H9 (cell line): ENCODE results near the gene FGF12. TPM values are rescaled to one million over a fixed set of nuclear protein-coding genes. Genes with fewer than 3 reads are reported as not detected.

Experiments
- DNase-seq: peaks from one replicate; pipeline ENCODE4 v3.0.0-alpha.2; 2017
- H2AFZ ChIP-seq: one replicate; pipeline ENCODE4 v1.6.1; 2013; ENCODE audit warnings: mild to moderate bottlenecking, low read length, control low read depth, moderate library complexity
- H2AK5ac ChIP-seq: 2 replicates; pipeline ENCODE4 v1.6.1; 2013; ENCODE audit warnings: low read length, control low read depth, mixed read lengths; ENCODE audit not compliant: insufficient read length
- H2BK120ac ChIP-seq: one replicate; pipeline ENCODE4 v1.6.1; 2013; ENCODE audit warnings: low read depth, mild to moderate bottlenecking, low read length, control low read depth, inconsistent platforms; ENCODE audit not compliant: poor library complexity, severe bottlenecking
- H2BK12ac ChIP-seq: 2 replicates; pipeline ENCODE4 v1.6.1; 2013; ENCODE audit warnings: low read length, control low read depth, mixed read lengths, low read depth; ENCODE audit not compliant: insufficient read length
- H2BK15ac ChIP-seq: 2 replicates; pipeline ENCODE4 v1.6.1; 2013; ENCODE audit warnings: low read depth, low read length, control low read depth
- H2BK20ac ChIP-seq: one replicate; pipeline ENCODE4 v1.6.1; 2013; ENCODE audit warnings: low read depth, mild to moderate bottlenecking, low read length, control low read depth, inconsistent platforms; ENCODE audit not compliant: poor library complexity, severe bottlenecking
- H2BK5ac ChIP-seq: 2 replicates; pipeline ENCODE4 v1.6.1; 2013; ENCODE audit warnings: low read length, control low read depth, mixed read lengths; ENCODE audit not compliant: insufficient read length
- H3K14ac ChIP-seq: 2 replicates; pipeline ENCODE4 v1.6.1; 2013; ENCODE audit warnings: low read length, control low read depth; ENCODE audit not compliant: insufficient read depth
- H3K18ac ChIP-seq: 2 replicates; pipeline ENCODE4 v1.6.1; 2013; ENCODE audit warnings: low read depth, mild to moderate bottlenecking, mixed read lengths, low read length, control low read depth; ENCODE audit not compliant: insufficient read length
- H3K23ac ChIP-seq: 2 replicates; pipeline ENCODE4 v1.6.1; 2013; ENCODE audit warnings: low read length, control low read depth, mixed read lengths, low read depth; ENCODE audit not compliant: insufficient read length
- H3K23me2 ChIP-seq: 2 replicates; pipeline ENCODE4 v1.6.1; 2013; ENCODE audit warnings: low read depth, mild to moderate bottlenecking, mixed read lengths, low read length, control low read depth; ENCODE audit not compliant: insufficient read length, poor library complexity, severe bottlenecking
- H3K27ac ChIP-seq: 2 replicates; pipeline ENCODE4 v1.5.1; 2013; ENCODE audit warnings: low read length, control low read depth, mixed read lengths, low read depth; ENCODE audit not compliant: insufficient read length
- H3K27me3 ChIP-seq: 2 replicates; pipeline ENCODE4 v1.6.1; 2013; ENCODE audit warnings: low read length, control low read depth, inconsistent platforms; ENCODE audit not compliant: insufficient read depth
- H3K4ac ChIP-seq: 2 replicates; pipeline ENCODE4 v1.6.1; 2013; ENCODE audit warnings: low read depth, mild to moderate bottlenecking, control low read depth, inconsistent platforms, low read length, moderate library complexity
- H3K4me1 ChIP-seq: 2 replicates; pipeline ENCODE4 v1.6.1; 2013; ENCODE audit warnings: low read length, control low read depth, inconsistent platforms; ENCODE audit not compliant: insufficient read depth
- H3K4me2 ChIP-seq: 2 replicates; pipeline ENCODE4 v1.6.1; 2013; ENCODE audit warnings: low read length, control low read depth, mixed read lengths; ENCODE audit not compliant: insufficient read length, insufficient read depth
- H3K56ac ChIP-seq: 2 replicates; pipeline ENCODE4 v1.6.1; 2013; ENCODE audit warnings: low read depth, mild to moderate bottlenecking, mixed read lengths, low read length, control low read depth; ENCODE audit not compliant: insufficient read length
- H3K79me1 ChIP-seq: 2 replicates; pipeline ENCODE4 v1.6.1; 2013; ENCODE audit warnings: low read depth, mild to moderate bottlenecking, moderate library complexity, low read length, control low read depth, inconsistent platforms; ENCODE audit not compliant: insufficient read depth, poor library complexity, severe bottlenecking
- H3K79me2 ChIP-seq: 2 replicates; pipeline ENCODE4 v1.6.1; 2013; ENCODE audit warnings: low read length, control low read depth, inconsistent platforms; ENCODE audit not compliant: insufficient read depth
- H3K9ac ChIP-seq: 2 replicates; pipeline ENCODE4 v1.6.1; 2013; ENCODE audit warnings: low read length, control low read depth, mixed read lengths; ENCODE audit not compliant: insufficient read length; ENCODE audit errors: extremely low read depth
- H3K9me3 ChIP-seq: one replicate; pipeline ENCODE4 v1.6.1; 2013; ENCODE audit warnings: low read depth, low read length, inconsistent platforms; ENCODE audit not compliant: control insufficient read depth
- H3T11ph ChIP-seq: one replicate; pipeline ENCODE4 v1.6.1; 2013; ENCODE audit warnings: mild to moderate bottlenecking, low read length, control low read depth, inconsistent platforms
- H4K20me1 ChIP-seq: one replicate; pipeline ENCODE4 v1.6.1; 2013; ENCODE audit not compliant: control insufficient read depth, insufficient read length, insufficient read depth
- H4K5ac ChIP-seq: 2 replicates; pipeline ENCODE4 v1.6.1; 2013; ENCODE audit warnings: low read depth, mild to moderate bottlenecking, mixed read lengths, low read length, control low read depth; ENCODE audit not compliant: insufficient read length
- H4K8ac ChIP-seq: replicated peaks from 2 replicates; pipeline ENCODE4 v1.6.1; 2013; ENCODE audit warnings: low read length, control low read depth, mixed read lengths, low read depth; ENCODE audit not compliant: insufficient read length
- H4K91ac ChIP-seq: 2 replicates; pipeline ENCODE4 v1.6.1; 2013; ENCODE audit warnings: low read depth, mild to moderate bottlenecking, moderate library complexity, mixed read lengths, low read length, control low read depth; ENCODE audit not compliant: insufficient read length
- H3K27ac Mint-ChIP-seq, 3 experiments: 2 replicates in 2 of 3; 3 replicates in 1 of 3; pipeline ENCODE4 v1.8.0; 2020 to 2021; ENCODE audit warnings: mixed read lengths in 3 of 3, mild to moderate bottlenecking in 1 of 3, moderate library complexity in 1 of 3
- H3K27me3 Mint-ChIP-seq: 2 replicates; pipeline ENCODE4 v1.8.0; 2021; ENCODE audit warnings: low read depth, mild to moderate bottlenecking, moderate library complexity, mixed read lengths
- H3K36me3 Mint-ChIP-seq, 3 experiments: 2 replicates in 2 of 3; 3 replicates in 1 of 3; pipeline ENCODE4 v1.8.0; 2020 to 2021; ENCODE audit warnings: low read depth in 3 of 3, mixed read lengths in 3 of 3; ENCODE audit not compliant: insufficient read depth in 1 of 3
- H3K4me1 Mint-ChIP-seq, 2 experiments: 2 replicates each; pipeline ENCODE4 v1.8.0; 2020; ENCODE audit warnings: mixed read lengths in 2 of 2
- H3K4me3 Mint-ChIP-seq, 2 experiments: 2 replicates in 1 of 2; 3 replicates in 1 of 2; pipeline ENCODE4 v1.8.0; 2020 to 2021; ENCODE audit warnings: mild to moderate bottlenecking in 2 of 2, mixed read lengths in 2 of 2, moderate library complexity in 1 of 2
- H3K9me3 Mint-ChIP-seq, 2 experiments: 2 replicates in 1 of 2; 3 replicates in 1 of 2; pipeline ENCODE4 v1.8.0; 2020; ENCODE audit warnings: mild to moderate bottlenecking in 2 of 2, mixed read lengths in 2 of 2, moderate library complexity in 1 of 2
- CTCF ChIP-seq: fragments of 200-600 bp; sonication (generic); conservative IDR thresholded peaks from 3 replicates; pipeline ENCODE4 v1.8.0; 2021; ENCODE audit warnings: antibody characterized with exemption, mild to moderate bottlenecking
- WGBS: extraction: QIAGEN DNeasy Blood & Tissue Kit; methylation state at CpG from one replicate; pipeline ENCODE4 v1.1.7; 2013; ENCODE audit warnings: missing lambda C conversion rate, low lambda C conversion rate, mixed read lengths; ENCODE audit not compliant: insufficient read length; ENCODE audit errors: extremely low coverage; 5-methylcytosine and 5-hydroxymethylcytosine counted together
- total RNA-seq: library from RNA; stranded (reverse); gene quantifications from 2 replicates; pipeline ENCODE4 v1.2.1, GENCODE V29; 2021

FGF12 gene
- total RNA-seq, 1 experiment from 2014 or later, result 5.6 TPM

- no peak overlapping the region for H3K9ac ChIP-seq
- H3K79me2 ChIP-seq, result no peaks in the 10 kb centered on the region
- Mint-ChIP-seq H3K36me3 (no peaks in the 10 kb centered on the region), H3K4me3 (no peak overlapping the region), H3K4me1 (no peaks in the 10 kb centered on the region), H3K27me3 (no peaks in the 10 kb centered on the region), H3K27ac (no peak overlapping the region), H3K9me3 (no peaks in the 10 kb centered on the region)
- no peak overlapping the region for H3K56ac ChIP-seq
- TF ChIP-seq CTCF, result no peak
- H2BK20ac ChIP-seq, result no peak overlapping the region
- no peak overlapping the region for H4K91ac ChIP-seq
- no peaks in the 10 kb centered on the region for H3K79me1 ChIP-seq
- H4K5ac ChIP-seq, result no peak overlapping the region
- no peaks in the 10 kb centered on the region for H4K20me1 ChIP-seq
- H2AK5ac ChIP-seq, result no peak overlapping the region
- H3K4ac ChIP-seq, result no peak overlapping the region
- no peak overlapping the region for H3K23ac ChIP-seq
- H3K27me3 ChIP-seq, result no peaks in the 10 kb centered on the region
- no peak overlapping the region for H2AFZ ChIP-seq
- WGBS, result no CpG with 5 or more reads among the region's 1 CpG
- no peak overlapping the region for H3T11ph ChIP-seq
- no peak overlapping the region for H3K4me2 ChIP-seq
- H3K23me2 ChIP-seq, result no peaks in the 10 kb centered on the region
- no peak overlapping the region for H2BK15ac ChIP-seq
- no peak overlapping the region for H2BK5ac ChIP-seq
- no peak overlapping the region for H3K27ac ChIP-seq
- no peak overlapping the region for H4K8ac ChIP-seq
- DNase-seq, result no peak
- H3K4me1 ChIP-seq, result no peaks in the 10 kb centered on the region
- no peak overlapping the region for H3K14ac ChIP-seq
- H3K18ac ChIP-seq, result no peak overlapping the region
- H2BK12ac ChIP-seq, result no peak overlapping the region
- no peaks in the 10 kb centered on the region for H3K9me3 ChIP-seq
- H2BK120ac ChIP-seq, result no peak overlapping the region
These were observed 81.9 kb downstream of the FGF12 start for GRCh38 chr3:192645437-192645836.
